SK-N-SH (cell line): ENCODE measurements around the gene ZNF319.

ENCODE experiments used
- CHD2 ChIP-seq: fragments of 150-350 bp; IDR thresholded peaks from 2 replicates; pipeline ENCODE4 v1.6.1; 2018; ENCODE audit warnings: low read length; ENCODE audit not compliant: partially characterized antibody
- CTCF ChIP-seq: fragments of 200-600 bp; sonication (generic); IDR thresholded peaks from 2 replicates; pipeline ENCODE4 v1.6.1; 2017; ENCODE audit warnings: antibody characterized with exemption, mild to moderate bottlenecking, moderate library complexity
- EP300 ChIP-seq, 2 experiments: IDR thresholded peaks; 2 replicates each; pipeline versions ENCODE4 v1.4.0 to v1.6.1; 2012; ENCODE audit warnings: borderline replicate concordance in 1 of 2, low read depth in 1 of 2, low read length in 1 of 2
- MAX ChIP-seq: IDR thresholded peaks from 2 replicates; pipeline ENCODE4 v1.4.0; 2012; ENCODE audit warnings: low read depth
- NRF1 ChIP-seq: IDR thresholded peaks from 2 replicates; pipeline ENCODE4 v1.6.1; 2012; ENCODE audit warnings: low read depth, mild to moderate bottlenecking, low read length
- POLR2AphosphoS5 ChIP-seq: IDR thresholded peaks from 2 replicates; pipeline ENCODE4 v1.6.1; 2012; ENCODE audit warnings: low read depth, low read length
- RFX5 ChIP-seq: IDR thresholded peaks from 2 replicates; pipeline ENCODE4 v1.6.1; 2012; ENCODE audit warnings: mild to moderate bottlenecking, improper control_type of control experiment, low read length
- TAF1 ChIP-seq: IDR thresholded peaks from 2 replicates; pipeline ENCODE4 v1.6.1; 2012; ENCODE audit warnings: low read depth, mild to moderate bottlenecking, low read length, moderate library complexity, borderline replicate concordance
- TEAD4 ChIP-seq: IDR thresholded peaks from 2 replicates; pipeline ENCODE4 v1.4.0; 2012; ENCODE audit warnings: mild to moderate bottlenecking, borderline replicate concordance; ENCODE audit not compliant: insufficient read depth
- USF2 ChIP-seq: fragments of 150-350 bp; IDR thresholded peaks from 2 replicates; pipeline ENCODE4 v1.6.1; 2017; ENCODE audit warnings: antibody characterized with exemption, low read length, low read depth, borderline replicate concordance
- YY1 ChIP-seq: IDR thresholded peaks from 2 replicates; pipeline ENCODE4 v1.4.0; 2012; ENCODE audit warnings: low read depth, mild to moderate bottlenecking
- ZBTB33 ChIP-seq: IDR thresholded peaks from 2 replicates; pipeline ENCODE4 v1.4.0; 2012; ENCODE audit warnings: low read depth, borderline replicate concordance
- TF ChIP-seq, protein P1 (sequence below): IDR thresholded peaks from 2 replicates; pipeline ENCODE4 v1.6.1; 2012; ENCODE audit warnings: mild to moderate bottlenecking, low read depth, low read length, moderate library complexity

- no peak for TF ChIP-seq EP300 (IDR thresholded peaks at IDR 0.05; ENCODE audit: borderline replicate concordance in 1 of 2, low read depth in 1 of 2, low read length in 1 of 2)
- no peak for TF ChIP-seq CTCF
- TF ChIP-seq TAF1 = no peak
- TF ChIP-seq RFX5 = no peak
- no peak for TF ChIP-seq POLR2AphosphoS5
- no peak for TF ChIP-seq ZBTB33
- no peak for TF ChIP-seq USF2
- no peak for TF ChIP-seq YY1
- TF ChIP-seq, protein P1, sequence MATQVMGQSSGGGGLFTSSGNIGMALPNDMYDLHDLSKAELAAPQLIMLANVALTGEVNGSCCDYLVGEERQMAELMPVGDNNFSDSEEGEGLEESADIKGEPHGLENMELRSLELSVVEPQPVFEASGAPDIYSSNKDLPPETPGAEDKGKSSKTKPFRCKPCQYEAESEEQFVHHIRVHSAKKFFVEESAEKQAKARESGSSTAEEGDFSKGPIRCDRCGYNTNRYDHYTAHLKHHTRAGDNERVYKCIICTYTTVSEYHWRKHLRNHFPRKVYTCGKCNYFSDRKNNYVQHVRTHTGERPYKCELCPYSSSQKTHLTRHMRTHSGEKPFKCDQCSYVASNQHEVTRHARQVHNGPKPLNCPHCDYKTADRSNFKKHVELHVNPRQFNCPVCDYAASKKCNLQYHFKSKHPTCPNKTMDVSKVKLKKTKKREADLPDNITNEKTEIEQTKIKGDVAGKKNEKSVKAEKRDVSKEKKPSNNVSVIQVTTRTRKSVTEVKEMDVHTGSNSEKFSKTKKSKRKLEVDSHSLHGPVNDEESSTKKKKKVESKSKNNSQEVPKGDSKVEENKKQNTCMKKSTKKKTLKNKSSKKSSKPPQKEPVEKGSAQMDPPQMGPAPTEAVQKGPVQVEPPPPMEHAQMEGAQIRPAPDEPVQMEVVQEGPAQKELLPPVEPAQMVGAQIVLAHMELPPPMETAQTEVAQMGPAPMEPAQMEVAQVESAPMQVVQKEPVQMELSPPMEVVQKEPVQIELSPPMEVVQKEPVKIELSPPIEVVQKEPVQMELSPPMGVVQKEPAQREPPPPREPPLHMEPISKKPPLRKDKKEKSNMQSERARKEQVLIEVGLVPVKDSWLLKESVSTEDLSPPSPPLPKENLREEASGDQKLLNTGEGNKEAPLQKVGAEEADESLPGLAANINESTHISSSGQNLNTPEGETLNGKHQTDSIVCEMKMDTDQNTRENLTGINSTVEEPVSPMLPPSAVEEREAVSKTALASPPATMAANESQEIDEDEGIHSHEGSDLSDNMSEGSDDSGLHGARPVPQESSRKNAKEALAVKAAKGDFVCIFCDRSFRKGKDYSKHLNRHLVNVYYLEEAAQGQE = no peak
- no peak for TF ChIP-seq NRF1
- TF ChIP-seq MAX = no peak
- no peak for TF ChIP-seq TEAD4
- TF ChIP-seq CHD2 = no peak
Observed at GRCh38 chr16:58042886-58043515, 42.5 kb upstream of the ZNF319 start.
